ENCODE data around the gene TMEM165. TPM values are rescaled to one million over a fixed set of nuclear protein-coding genes. Genes with fewer than 3 reads are reported as not detected.

TMEM165 gene
- polyA plus RNA-seq, 1 donor (not counting 4 experiments of a cell fraction or from before 2014, with no cell fraction given): 132 TPM

- FAIRE-seq (no peak), DNase-seq (ENCODE audit: low read depth, low spot score) (no peak)
- Histone ChIP-seq H4K20me1 (ENCODE audit: control insufficient read depth, extremely low read depth, insufficient read depth, low read length) (no peaks in the 10 kb centered on the region), H3K27me3 (ENCODE audit: control insufficient read depth, extremely low read depth, insufficient read depth, low read length) (no peaks in the 10 kb centered on the region), H3K4me3 (ENCODE audit: control insufficient read depth in 2 of 3, extremely low read depth in 1 of 3, insufficient read depth in 2 of 3, low read depth in 1 of 3, low read length in 3 of 3) (no peak overlapping the region), H3K9ac (ENCODE audit: control insufficient read depth, extremely low read depth, insufficient read depth, low read length) (no peak overlapping the region), H3K4me1 (ENCODE audit: control insufficient read depth, extremely low read depth, insufficient read depth, low read length) (no peaks in the 10 kb centered on the region), H3K79me2 (ENCODE audit: control insufficient read depth, insufficient read depth, low read length) (no peaks in the 10 kb centered on the region), H3K9me1 (ENCODE audit: control insufficient read depth, extremely low read depth, insufficient read depth, low read length) (no peaks in the 10 kb centered on the region), H3K4me2 (ENCODE audit: control insufficient read depth, extremely low read depth, insufficient read depth, low read depth, low read length) (no peak overlapping the region), H3K27ac (ENCODE audit: control insufficient read depth, insufficient read depth, low read length) (no peak overlapping the region), H3K9me3 (ENCODE audit: control insufficient read depth, low read depth, low read length) (no peaks in the 10 kb centered on the region), H3K36me3 (ENCODE audit: control insufficient read depth in 2 of 2, extremely low read depth in 1 of 2, insufficient read depth in 2 of 2, low read length in 2 of 2) (peaks cover 0 to 2% of the 10 kb centered on the region in 2 experiments), H2AFZ (ENCODE audit: control insufficient read depth, low read length) (no peak overlapping the region)
- dilution Hi-C loops (cut with MboI; ENCODE audit: extremely low pct_ligation_motif_present, low sequenced_read_pairs): no loop called here
- TF ChIP-seq CTCF (optimal IDR thresholded peaks at IDR 0.05 in 1 of 3, IDR thresholded peaks at IDR 0.05 in 1 of 3, conservative IDR thresholded peaks at IDR 0.05 in 1 of 3; ENCODE audit: extremely low read depth in 1 of 3, insufficient read depth in 2 of 3, low read length in 3 of 3): no peak
- TF ChIP-seq EZH2 (IDR thresholded peaks at IDR 0.05; ENCODE audit: low read length): no peak
Observed at GRCh38 chr4:55466001-55466400, 70.2 kb downstream of the TMEM165 start.

GRCh38 chr4:55468724-55469123, 73.0 kb downstream of the TMEM165 start:
- no peak overlapping the region for H3K9ac ChIP-seq (ENCODE audit: control insufficient read depth, extremely low read depth, insufficient read depth, low read length)
- FAIRE-seq (no peak), DNase-seq (ENCODE audit: low read depth, low spot score) (no peak)
- H3K9me3 ChIP-seq (ENCODE audit: control insufficient read depth, low read depth, low read length): no peaks in the 10 kb centered on the region
- no peak overlapping the region for H3K4me2 ChIP-seq (ENCODE audit: control insufficient read depth, extremely low read depth, insufficient read depth, low read depth, low read length)
- dilution Hi-C loops (cut with MboI; ENCODE audit: extremely low pct_ligation_motif_present, low sequenced_read_pairs): no loop called here
- no peak overlapping the region for H3K4me3 ChIP-seq (ENCODE audit: control insufficient read depth in 2 of 3, extremely low read depth in 1 of 3, insufficient read depth in 2 of 3, low read depth in 1 of 3, low read length in 3 of 3)
- H4K20me1 ChIP-seq (ENCODE audit: control insufficient read depth, extremely low read depth, insufficient read depth, low read length): no peaks in the 10 kb centered on the region
- no peaks in the 10 kb centered on the region for H3K9me1 ChIP-seq (ENCODE audit: control insufficient read depth, extremely low read depth, insufficient read depth, low read length)
- no peak for TF ChIP-seq CTCF (optimal IDR thresholded peaks at IDR 0.05 in 1 of 3, IDR thresholded peaks at IDR 0.05 in 1 of 3, conservative IDR thresholded peaks at IDR 0.05 in 1 of 3; ENCODE audit: extremely low read depth in 1 of 3, insufficient read depth in 2 of 3, low read length in 3 of 3)
- TF ChIP-seq EZH2 (IDR thresholded peaks at IDR 0.05; ENCODE audit: low read length): no peak
- no peaks in the 10 kb centered on the region for H3K4me1 ChIP-seq (ENCODE audit: control insufficient read depth, extremely low read depth, insufficient read depth, low read length)
- H3K27me3 ChIP-seq (ENCODE audit: control insufficient read depth, extremely low read depth, insufficient read depth, low read length): no peaks in the 10 kb centered on the region
- no peaks in the 10 kb centered on the region for H3K79me2 ChIP-seq (ENCODE audit: control insufficient read depth, insufficient read depth, low read length)
- peaks cover under 1 to 1% of the 10 kb centered on the region in 2 experiments for H3K36me3 ChIP-seq (ENCODE audit: control insufficient read depth in 2 of 2, extremely low read depth in 1 of 2, insufficient read depth in 2 of 2, low read length in 2 of 2)
- H3K27ac ChIP-seq (ENCODE audit: control insufficient read depth, insufficient read depth, low read length): no peak overlapping the region
- no peak overlapping the region for H2AFZ ChIP-seq (ENCODE audit: control insufficient read depth, low read length)

All from keratinocyte (primary cell).